HG03460 (cell line): ENCODE measurements around the gene RAP1GAP.

Experiments used
- ATAC-seq: cut with Tn5 transposase; IDR thresholded peaks from one replicate; pipeline ENCODE4 v1.9.1; 2021; ENCODE audit not compliant: unreplicated experiment

The RAP1GAP gene

GRCh38 chr1:21663248-21663950 lies 5.8 kb downstream of the RAP1GAP start:
- ATAC-seq = no peak

DNA sequence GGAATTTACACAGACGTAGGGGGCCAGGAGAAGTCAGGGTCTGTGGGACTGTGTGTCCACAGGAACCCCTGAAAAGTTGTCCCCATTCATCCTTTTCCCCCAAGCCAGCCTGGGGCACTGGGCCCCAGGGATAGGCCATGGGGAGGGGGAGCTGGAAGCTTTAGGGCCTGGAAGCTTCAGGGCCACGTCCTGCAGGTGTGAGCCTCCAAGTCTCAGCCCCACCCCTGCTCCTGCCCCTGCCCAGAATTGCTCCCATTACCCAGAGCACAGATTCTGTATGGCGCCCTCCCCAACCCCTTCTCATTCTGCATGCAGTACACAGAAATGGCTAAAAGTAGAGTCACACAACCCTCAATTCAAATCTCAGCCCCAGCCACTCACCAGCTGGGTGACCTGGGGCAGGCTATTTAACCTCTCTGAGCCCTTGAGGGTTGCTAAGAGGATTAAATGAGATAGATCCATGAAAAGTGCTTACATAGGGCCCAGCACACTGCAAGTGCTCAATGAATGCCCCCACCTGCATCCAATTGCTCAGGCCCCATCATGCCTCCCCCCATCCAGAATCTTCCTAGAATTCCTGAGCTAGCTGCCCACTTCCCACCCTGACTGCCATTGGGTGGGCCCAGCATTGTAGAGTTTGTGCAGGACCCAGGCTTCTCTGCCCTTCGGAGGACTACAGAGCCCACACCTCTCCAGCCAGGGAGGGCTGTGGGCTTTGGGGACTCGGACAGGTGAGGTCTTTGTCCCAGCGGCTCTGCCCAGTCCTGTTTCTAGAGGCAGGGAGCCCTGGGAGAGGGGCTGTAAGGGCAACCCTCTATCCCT lies 6.5 kb downstream of the RAP1GAP start:
- no peak for ATAC-seq

GRCh38 chr1:21661886-21662285 lies 7.3 kb downstream of the RAP1GAP start:
- ATAC-seq = no peak

DNA sequence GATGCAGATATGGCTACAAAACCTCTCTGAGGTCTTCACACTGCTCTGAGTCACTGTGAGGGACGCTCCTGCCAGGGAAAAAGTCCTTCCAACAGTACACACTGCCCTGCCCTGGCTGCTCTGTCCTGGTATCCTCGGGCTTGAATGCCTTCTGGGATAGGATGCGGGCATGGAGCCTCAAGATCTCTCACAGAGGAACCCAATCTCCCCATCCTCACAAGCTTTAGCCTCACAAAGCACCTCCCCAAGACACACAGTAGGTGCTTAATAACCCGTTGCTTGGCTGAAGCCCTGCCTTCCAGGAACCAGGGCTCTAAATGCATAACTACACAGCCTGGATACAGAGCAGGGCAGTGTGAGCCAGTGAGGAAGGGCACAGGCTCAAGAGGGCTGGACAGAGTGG lies 9.2 kb downstream of the RAP1GAP start:
- ATAC-seq = no peak

DNA sequence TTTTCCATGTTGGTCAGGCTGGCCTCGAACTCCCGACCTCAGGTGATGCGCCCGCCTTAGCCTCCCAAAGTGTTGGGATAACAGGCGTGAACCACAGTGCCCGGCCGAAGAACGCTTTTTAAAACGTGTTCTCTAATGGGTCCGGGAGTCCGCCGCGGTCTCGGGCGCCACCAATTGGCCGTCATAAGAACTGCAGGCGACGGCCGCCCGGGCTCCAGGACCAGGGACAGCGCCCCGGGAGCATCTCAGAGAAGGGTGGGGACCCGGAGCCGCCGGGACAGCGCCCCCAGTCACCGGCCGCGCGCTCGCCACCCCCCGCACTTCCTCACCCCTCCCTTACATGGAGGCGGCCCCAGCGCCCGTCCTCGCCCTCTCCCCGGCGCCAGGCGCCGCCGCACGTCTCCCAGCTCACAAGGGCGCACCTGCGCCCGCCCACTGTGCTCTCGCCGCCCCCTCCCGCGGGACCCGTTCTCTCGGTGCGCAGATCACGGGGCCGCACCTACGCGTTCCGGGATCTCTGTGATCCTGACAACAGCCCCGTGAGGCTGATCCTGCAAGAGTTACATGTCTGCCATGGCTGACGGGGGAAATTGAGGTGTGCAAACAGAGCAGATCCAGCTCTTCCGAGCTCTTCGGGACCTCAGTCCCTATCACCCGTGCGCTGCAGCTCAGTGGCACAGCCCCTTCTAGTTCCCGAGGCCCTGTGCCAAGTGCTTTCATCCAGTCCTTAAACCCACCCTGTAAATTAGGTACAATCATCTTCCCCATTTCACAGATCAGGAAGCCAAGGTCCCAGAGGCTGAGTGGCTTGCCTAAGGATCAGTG lies 9.8 kb downstream of the RAP1GAP start:
- ATAC-seq = no peak

DNA sequence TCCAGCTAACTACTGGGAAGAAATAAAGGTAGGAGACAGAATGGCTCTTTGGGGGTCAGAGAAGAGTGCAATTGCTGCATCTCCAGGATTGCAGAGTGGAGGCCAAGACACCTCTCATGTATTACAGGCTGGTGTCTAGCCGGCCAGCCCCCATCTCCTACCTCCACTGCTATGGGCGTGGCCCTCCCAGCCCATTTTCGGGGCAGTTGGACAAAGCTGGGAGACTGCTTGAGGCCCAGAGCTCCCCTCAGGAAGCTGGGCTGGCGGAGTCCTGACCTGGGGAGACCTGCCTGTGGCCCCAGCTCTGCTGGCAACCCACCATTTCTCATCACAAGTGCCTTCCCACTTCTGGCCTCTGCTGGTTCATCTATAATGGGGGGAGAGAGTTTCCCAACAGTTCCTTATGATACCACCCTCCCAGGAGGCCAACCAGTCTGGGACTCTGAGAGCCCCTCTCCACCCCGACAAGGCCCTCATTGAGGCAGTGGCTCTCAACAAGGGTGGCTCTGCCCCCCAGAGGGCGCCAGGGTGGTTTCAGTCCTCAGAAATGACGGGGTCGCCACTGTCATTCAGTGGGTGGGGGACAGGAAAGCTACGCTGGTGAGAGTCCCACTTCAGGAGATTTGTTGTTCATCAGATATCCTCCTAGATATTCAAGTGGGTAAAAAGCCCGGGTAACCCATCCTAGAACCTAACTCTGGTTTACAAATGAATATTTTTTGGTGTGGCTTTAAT lies 11.5 kb downstream of the RAP1GAP start:
- no peak for ATAC-seq

- no peak for ATAC-seq
These were observed 13.4 kb downstream of the RAP1GAP start for GRCh38 chr1:21655748-21656147.

- no peak for ATAC-seq
These were observed 13.9 kb downstream of the RAP1GAP start for GRCh38 chr1:21655259-21655658.

DNA sequence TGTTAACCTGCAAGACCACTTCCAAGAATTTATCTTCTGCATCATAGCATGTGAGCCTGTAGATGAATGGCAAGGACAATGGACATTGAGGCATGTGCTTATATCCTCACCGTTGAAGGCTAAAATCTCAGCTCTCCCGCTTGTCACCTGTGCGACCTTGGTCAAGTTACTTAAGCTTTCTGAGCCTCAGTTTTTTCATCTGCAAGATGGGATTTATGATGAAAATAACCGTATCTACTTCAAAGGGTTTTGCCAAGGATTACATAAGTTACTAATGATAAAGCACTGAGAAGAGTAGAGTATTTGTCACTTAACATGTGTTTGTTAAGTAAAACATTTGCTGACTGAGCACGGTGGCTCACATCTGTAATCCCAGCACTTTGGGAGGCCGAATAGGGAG lies 14.9 kb downstream of the RAP1GAP start:
- no peak for ATAC-seq

GRCh38 chr1:21653744-21654100 lies 15.4 kb downstream of the RAP1GAP start:
- no peak for ATAC-seq

DNA sequence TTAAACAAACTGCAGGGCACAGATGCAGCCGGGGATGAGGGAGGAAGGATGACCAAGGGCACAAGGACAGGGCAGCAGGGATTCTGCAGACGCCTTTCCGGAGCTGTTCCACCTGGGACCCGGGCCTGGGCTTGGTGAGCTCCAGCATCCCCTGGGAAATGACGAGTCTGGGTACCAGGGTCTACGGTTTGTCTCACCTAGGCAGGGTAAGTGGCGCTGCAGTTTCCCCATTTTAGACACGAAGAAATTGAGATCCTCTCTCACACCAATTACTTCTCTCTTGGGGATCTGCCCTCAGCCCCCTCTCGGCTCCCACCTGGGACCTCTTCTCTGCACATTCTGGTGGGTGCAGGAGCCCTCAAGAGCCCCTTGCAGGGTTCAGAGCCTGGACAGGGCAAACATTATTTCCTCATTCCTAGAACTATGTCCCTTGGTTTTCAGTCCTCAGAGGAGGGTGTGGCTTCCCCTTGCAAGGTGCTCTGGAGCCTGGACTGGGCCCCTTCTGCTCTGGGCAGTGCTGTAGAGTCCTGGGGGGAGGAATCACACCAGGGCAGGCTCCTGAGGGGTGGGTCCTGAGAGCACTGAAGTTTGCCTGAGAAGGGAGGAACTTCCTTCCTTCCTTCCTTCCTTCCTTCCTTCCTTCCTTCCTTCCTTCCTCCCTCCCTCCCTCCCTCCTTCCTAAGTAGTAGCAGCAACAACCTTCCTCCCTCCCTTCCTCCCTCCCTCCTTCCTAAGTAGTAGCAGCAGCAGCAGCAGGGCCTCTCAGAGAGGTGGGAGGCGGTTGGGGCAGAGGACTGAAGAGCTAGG lies 16.0 kb downstream of the RAP1GAP start:
- ATAC-seq = no peak

- no peak for ATAC-seq
These were observed 16.8 kb downstream of the RAP1GAP start for GRCh38 chr1:21652101-21652936.

DNA sequence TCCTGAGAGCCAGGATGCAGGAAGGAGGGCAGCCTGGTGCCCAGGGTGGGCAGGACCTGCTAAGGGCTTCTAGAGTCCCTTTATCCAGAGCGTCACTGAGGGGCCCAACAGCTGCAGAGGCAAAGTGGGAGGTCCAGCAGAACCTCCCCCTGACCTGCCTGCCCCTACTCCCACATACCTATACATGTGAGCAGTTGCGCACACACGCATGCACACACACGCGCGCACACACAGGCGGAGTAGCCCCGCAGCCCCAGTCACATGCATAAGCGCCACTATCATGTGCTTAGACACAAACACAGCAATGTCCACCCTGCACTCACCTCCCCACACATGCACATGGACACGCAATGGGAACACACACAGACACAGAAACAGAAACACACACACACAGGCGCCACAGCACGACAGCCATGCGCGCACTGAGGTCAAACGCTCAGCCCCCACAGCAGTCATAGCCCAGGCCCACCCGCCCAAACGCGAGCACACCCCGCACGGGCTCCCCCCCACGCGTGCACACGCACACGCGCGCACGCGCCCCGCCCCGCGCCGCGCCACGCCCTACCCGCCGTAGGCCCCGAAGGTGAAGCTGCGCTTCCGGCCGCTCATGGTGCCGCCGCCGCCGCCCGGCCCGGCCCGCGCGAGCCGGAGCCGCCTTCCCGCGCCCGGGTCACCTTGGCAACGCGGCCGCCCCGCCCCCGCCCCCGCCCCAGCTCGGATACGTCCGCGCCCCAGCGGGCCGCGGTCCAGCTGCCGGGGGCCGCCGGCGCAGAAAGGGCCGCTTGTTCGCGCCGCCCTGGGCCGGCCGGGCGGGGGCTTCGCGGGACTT lies 17.7 kb downstream of the RAP1GAP start:
- ATAC-seq = no peak

- ATAC-seq = no peak
These were observed 18.8 kb downstream of the RAP1GAP start for GRCh38 chr1:21650400-21650799.

GRCh38 chr1:21649315-21649714 lies 19.8 kb downstream of the RAP1GAP start:
- ATAC-seq = no peak

GRCh38 chr1:21648791-21649190 lies 20.4 kb downstream of the RAP1GAP start:
- ATAC-seq = no peak

DNA sequence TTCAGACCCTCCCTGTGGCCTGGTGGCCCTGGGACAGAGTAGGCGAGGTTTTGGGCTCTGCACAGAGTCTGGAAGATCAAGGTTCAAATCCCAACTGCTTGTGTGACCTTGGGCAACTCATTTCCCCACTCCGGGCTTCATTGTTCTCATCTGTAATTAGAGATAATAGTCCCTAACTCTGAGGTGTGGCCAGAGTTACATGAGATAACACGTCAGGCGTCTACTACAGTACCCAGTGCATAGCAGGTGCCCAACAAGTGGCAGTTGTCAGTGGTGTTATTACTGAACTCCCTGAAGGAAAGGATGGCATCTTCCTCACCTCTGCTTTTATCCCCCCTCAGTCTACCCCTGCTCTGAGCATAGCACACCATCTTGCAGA lies 20.8 kb downstream of the RAP1GAP start:
- no peak for ATAC-seq
